Lower leg skin (tissue), 4 donors: ENCODE measurements around the gene AXIN2. TPM values are rescaled to one million over a fixed set of nuclear protein-coding genes. Genes with fewer than 3 reads are reported as not detected.
A peak's percentile ranks its signal among the peaks of the same experiment; 100 is the strongest.

Experiments
- DNase-seq, 2 donors: peaks; one replicate each; pipeline ENCODE4 v3.0.0-alpha.2; 2019; ENCODE audit warnings: low spot score in 2 of 2
- H3K4me3 ChIP-seq: fragments of 200-600 bp; sonication (generic); 2 replicates; pipeline ENCODE4 v1.5.1; 2017; ENCODE audit warnings: mild to moderate bottlenecking, low read depth; ENCODE audit not compliant: poor library complexity, severe bottlenecking
- CTCF ChIP-seq, 3 donors: fragments of 450-650 bp; IDR thresholded peaks; one replicate each; pipeline ENCODE4 v1.5.1; 2016; ENCODE audit warnings: antibody characterized with exemption in 3 of 3, mild to moderate bottlenecking in 3 of 3, moderate library complexity in 2 of 3
- POLR2A ChIP-seq, 2 donors: fragments of 450-650 bp; IDR thresholded peaks; one replicate each; pipeline ENCODE4 v1.6.1; 2016 to 2017; ENCODE audit warnings: antibody characterized with exemption in 2 of 2, mild to moderate bottlenecking in 1 of 2, moderate library complexity in 1 of 2
- WGBS, 2 donors: methylation state at CpG; one replicate each; pipeline ENCODE4 v1.1.5; 2018; 5-methylcytosine and 5-hydroxymethylcytosine counted together
- intact Hi-C: fragments of 100-400 bp; cut with DNase I; formaldehyde crosslinking; loops from one replicate; pipeline ENCODE4 v1.15.0; 2023; ENCODE audit warnings: low total_unique reads
- total RNA-seq, 4 donors: library from RNA; depleted of rRNA; stranded (reverse); fragments of >200 nt; gene quantifications; one replicate each; pipeline ENCODE4 v1.1.0, GENCODE V29; 2016

AXIN2 gene
- total RNA-seq, 4 donors from 2014 or later = 11.7 to 16.7 (median 14.6) TPM

DNA sequence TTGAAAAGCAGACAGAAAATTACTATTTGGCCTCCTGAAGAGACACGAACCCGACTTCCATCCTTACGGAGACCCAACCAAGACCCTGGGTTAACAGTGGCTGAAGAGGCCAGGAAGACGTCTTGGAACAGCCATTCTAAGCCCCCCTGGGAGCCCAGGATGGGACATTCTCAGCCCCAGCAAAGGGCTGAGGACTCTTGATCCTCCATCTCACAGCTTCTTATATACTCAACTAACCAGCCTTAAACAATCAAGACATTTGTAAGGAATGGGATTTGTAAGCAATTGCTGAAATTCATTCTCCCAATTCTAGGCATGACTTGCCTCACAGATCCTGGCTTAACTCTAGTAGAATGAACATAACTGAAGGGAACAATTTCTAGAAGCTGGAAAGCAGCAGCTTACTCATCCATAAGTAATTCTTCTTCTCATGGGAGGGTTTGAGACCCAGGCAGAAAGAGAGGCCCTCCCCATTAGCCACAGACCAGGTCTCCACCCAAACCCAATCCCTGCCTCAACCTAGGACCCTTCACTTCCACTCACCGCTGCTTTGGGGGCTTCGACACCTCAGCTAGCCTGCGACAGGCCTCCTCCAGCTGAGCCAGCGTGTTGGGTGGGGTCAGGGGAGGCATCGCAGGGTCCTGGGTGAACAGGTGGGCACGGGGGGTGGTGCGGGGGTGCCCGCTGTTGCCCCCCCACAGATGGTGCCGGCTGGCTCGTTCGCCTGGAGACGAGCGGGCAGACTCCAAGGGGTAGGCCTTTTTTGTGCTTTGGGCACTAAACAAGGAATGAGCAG, 25.5 kb downstream of the AXIN2 start:
- intact Hi-C loops = no loop called here
- TF ChIP-seq CTCF (IDR thresholded peaks at IDR 0.05) (no peak), POLR2A (IDR thresholded peaks at IDR 0.05) (no peak)
- H3K4me3 ChIP-seq = no peak overlapping the region
- no peak for DNase-seq
- 86 to 89% methylated on average over 17 of the region's 17 CpGs for WGBS, 2 donors

- no peak overlapping the region for H3K4me3 ChIP-seq
- intact Hi-C loops = no loop called here
- peak in 1 of 2 donors; percentile 20 for DNase-seq
- TF ChIP-seq POLR2A (IDR thresholded peaks at IDR 0.05) = no peak
- 87 to 88% methylated on average over 9 of the region's 9 CpGs for WGBS, 2 donors
Measured at GRCh38 chr17:65533852-65534457, 27.5 kb downstream of the AXIN2 start.

DNA sequence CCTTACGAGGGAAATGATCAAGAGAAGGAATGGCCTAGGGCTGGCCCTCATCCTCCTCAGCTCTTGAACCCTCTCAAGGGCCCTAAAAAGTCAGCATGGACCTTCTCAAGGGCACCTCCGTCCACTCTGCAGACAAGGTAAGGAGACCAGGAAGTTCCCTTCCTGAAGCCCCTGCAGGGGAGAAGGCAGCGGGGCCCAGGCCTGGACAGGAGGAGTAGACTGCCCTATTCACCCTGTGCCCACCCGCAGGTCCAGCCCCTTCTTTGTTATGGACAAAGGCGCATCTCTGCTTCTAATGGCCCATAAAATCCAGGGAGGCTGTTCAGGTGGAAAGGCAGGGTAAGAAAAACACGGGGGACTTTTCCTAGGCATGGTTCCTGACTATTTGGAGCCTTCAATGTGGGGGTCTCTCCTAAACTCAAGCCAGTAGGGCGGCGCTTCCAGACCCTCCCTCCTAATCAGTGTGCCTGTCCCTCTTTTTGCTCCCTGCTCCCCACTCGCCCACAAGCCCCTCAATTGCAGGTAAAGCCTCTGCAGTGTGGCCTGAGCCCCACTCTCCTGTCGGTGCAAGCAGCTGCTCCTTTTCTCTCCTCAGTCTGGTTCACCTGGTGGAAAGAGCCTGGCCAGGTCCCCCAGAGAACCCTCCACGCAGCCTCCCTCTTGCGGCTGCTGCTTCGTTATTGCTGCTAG, 28.2 kb downstream of the AXIN2 start:
- 82 to 87% methylated on average over 13 of the region's 13 CpGs for WGBS, 2 donors
- intact Hi-C loops = no loop called here
- TF ChIP-seq POLR2A (IDR thresholded peaks at IDR 0.05) (no peak), CTCF (IDR thresholded peaks at IDR 0.05) (no peak)
- peak in 1 of 2 donors; percentile 68 for DNase-seq
- H3K4me3 ChIP-seq = no peak overlapping the region

- intact Hi-C loops = no loop called here
- TF ChIP-seq POLR2A (IDR thresholded peaks at IDR 0.05) = no peak
- no peak overlapping the region for H3K4me3 ChIP-seq
- 44 to 47% methylated on average over 9 of the region's 9 CpGs for WGBS, 2 donors
- peak in 1 of 2 donors; percentile 85 for DNase-seq
Measured at GRCh38 chr17:65532101-65532890, 29.2 kb downstream of the AXIN2 start.

- TF ChIP-seq CTCF (IDR thresholded peaks at IDR 0.05) (no peak), POLR2A (IDR thresholded peaks at IDR 0.05) (no peak)
- peak in 1 of 2 donors; percentile 87 for DNase-seq
- intact Hi-C loops = no loop called here
- WGBS, 2 donors = 28 to 41% methylated on average over 16 of the region's 16 CpGs
- H3K4me3 ChIP-seq = no peak overlapping the region
Measured at GRCh38 chr17:65531256-65532100, 30.0 kb downstream of the AXIN2 start.
